ENCODE measurements around the gene NTNG1.

GRCh38 chr1:107252271-107252670, 111.4 kb downstream of the NTNG1 start:
- TF ChIP-seq CTCF (IDR thresholded peaks at IDR 0.05): no peak
- TF ChIP-seq POLR2AphosphoS5 (IDR thresholded peaks at IDR 0.05): no peak
- TF ChIP-seq POLR2A (IDR thresholded peaks at IDR 0.05; ENCODE audit: low read depth): no peak

Data from esophagus muscularis mucosa (tissue), 3 donors.